Activated B cell treated with CpG ODN at 0.5 μM for 24 hours (primary cell): ENCODE measurements around the gene CCDC110. TPM values are rescaled to one million over a fixed set of nuclear protein-coding genes. Genes with fewer than 3 reads are reported as not detected.

Experiments used
- ATAC-seq: fragments of 200-7000 bp; cut with Tn5 transposase; one replicate; pipeline ENCODE4 v1.10.0; 2021; ENCODE audit warnings: low read depth, mild to moderate bottlenecking, moderate library complexity
- CTCF ChIA-PET: fragments of 350-600 bp; sonication (Branson Sonifier 250); formaldehyde crosslinking; loops from one replicate; lab custom pipeline; 2021; ENCODE audit warnings: antibody characterized with exemption; lab: Charles Lee
- POLR2A ChIA-PET: fragments of 350-600 bp; sonication (Branson Sonifier 250); formaldehyde crosslinking; loops from one replicate; lab custom pipeline; 2021; ENCODE audit warnings: antibody characterized with exemption; lab: Charles Lee
- DNase-seq: peaks from one replicate; pipeline ENCODE4 v3.0.0; 2022
- H3K27ac Mint-ChIP-seq: one replicate; pipeline ENCODE4 v1.8.0; 2020; ENCODE audit warnings: mixed read lengths
- H3K27me3 Mint-ChIP-seq: one replicate; pipeline ENCODE4 v1.8.0; 2021; ENCODE audit warnings: mixed read lengths
- H3K36me3 Mint-ChIP-seq: one replicate; pipeline ENCODE4 v1.8.0; 2021; ENCODE audit warnings: low read depth, mixed read lengths
- H3K4me1 Mint-ChIP-seq: one replicate; pipeline ENCODE4 v1.8.0; 2021; ENCODE audit warnings: mixed read lengths
- H3K4me3 Mint-ChIP-seq: one replicate; pipeline ENCODE4 v1.8.0; 2020; ENCODE audit warnings: mild to moderate bottlenecking, mixed read lengths
- H3K9me3 Mint-ChIP-seq: one replicate; pipeline ENCODE4 v1.8.0; 2020; ENCODE audit warnings: mixed read lengths
- intact Hi-C: fragments of 100-400 bp; cut with micrococcal nuclease; formaldehyde crosslinking; loops from one replicate; pipeline ENCODE4 v1.15.1; 2024
- total RNA-seq: library from RNA; stranded (reverse); gene quantifications from 2 replicates; pipeline ENCODE4 v1.2.3, GENCODE V29; 2022
- TF ChIP-seq, protein P1 (sequence below): fragments of 200-600 bp; IDR thresholded peaks from one replicate; pipeline ENCODE4 v1.8.0; 2022; ENCODE audit warnings: antibody characterized with exemption, mild to moderate bottlenecking

Gene CCDC110
- total RNA-seq, 1 donor from 2014 or later: 0.33 TPM

GRCh38 chr4:185395956-185396723 is 75.4 kb downstream of the CCDC110 start:
- no peaks in the 10 kb centered on the region for H3K27me3 Mint-ChIP-seq
- H3K9me3 Mint-ChIP-seq: no peaks in the 10 kb centered on the region
- ATAC-seq: peak; percentile 89
- TF ChIP-seq, protein P1, sequence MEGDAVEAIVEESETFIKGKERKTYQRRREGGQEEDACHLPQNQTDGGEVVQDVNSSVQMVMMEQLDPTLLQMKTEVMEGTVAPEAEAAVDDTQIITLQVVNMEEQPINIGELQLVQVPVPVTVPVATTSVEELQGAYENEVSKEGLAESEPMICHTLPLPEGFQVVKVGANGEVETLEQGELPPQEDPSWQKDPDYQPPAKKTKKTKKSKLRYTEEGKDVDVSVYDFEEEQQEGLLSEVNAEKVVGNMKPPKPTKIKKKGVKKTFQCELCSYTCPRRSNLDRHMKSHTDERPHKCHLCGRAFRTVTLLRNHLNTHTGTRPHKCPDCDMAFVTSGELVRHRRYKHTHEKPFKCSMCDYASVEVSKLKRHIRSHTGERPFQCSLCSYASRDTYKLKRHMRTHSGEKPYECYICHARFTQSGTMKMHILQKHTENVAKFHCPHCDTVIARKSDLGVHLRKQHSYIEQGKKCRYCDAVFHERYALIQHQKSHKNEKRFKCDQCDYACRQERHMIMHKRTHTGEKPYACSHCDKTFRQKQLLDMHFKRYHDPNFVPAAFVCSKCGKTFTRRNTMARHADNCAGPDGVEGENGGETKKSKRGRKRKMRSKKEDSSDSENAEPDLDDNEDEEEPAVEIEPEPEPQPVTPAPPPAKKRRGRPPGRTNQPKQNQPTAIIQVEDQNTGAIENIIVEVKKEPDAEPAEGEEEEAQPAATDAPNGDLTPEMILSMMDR: no peak
- DNase-seq: peak; percentile 98
- peak overlapping the region; percentile 94 for H3K4me3 Mint-ChIP-seq
- H3K36me3 Mint-ChIP-seq: peaks cover 26% of the 10 kb centered on the region
- ChIA-PET CTCF (no interaction called here), POLR2A (interaction anchor here (0.5 to 4.7 kb wide), 25 partner anchors 7 to 540 kb away, joined by 3 to 46 read pairs (median 5); partner anchors contain the start of genes SLC25A4, SNX25 and UFSP2)
- H3K27ac Mint-ChIP-seq: peak overlapping the region; percentile 94
- peaks cover 63% of the 10 kb centered on the region for H3K4me1 Mint-ChIP-seq
- intact Hi-C loops: loop anchor here (1.0 to 10.0 kb wide), 12 partner anchors 9 to 1737 kb away; partner anchors contain the start of genes CASP3, CCDC110, CENPU and IRF2

DNA sequence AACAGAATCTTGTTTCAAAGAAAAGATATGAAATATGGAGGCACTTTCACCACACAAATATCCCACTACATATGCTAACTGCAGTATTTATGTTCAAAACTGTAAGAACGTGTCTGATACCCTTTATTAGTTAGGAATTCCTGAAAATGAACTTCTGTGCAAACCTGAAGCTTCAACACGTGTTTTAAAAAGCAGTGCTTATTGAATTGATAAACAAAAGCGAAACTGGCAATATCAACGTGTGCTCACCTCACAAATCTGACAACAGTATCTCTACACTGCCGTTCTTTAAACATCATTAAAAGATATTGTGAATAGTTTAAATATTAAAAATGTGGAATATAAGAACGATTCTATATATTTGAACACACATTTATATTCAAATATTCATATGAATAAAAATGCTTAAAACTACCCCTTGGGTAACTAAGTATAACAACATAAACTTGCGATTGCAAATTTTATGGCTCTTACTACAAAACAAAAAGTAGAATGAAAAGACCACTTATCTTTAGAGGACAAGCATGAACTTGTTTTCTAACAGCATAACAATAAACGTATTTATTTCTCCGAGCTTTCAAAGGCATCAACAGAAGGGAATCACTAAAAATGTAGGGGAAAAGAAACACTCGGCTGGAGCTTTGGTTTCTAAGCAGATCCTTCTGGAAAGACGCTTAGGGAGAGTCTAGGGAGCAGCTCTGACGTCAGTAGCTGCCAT is 76.1 kb downstream of the CCDC110 start, which contains the start of gene LRP2BP:
Gene LRP2BP (minus strand): TSS at position 687 of the 718 bp plus-strand sequence. CDS start 17,738 bp downstream, outside the sequence.
- H3K27me3 Mint-ChIP-seq: no peaks in the 10 kb centered on the region
- ATAC-seq (no peak), DNase-seq (no peak)
- ChIA-PET CTCF (interaction anchor here (1.0 to 1.1 kb wide), 2 partner anchors 9 to 203 kb away, joined by 3 to 4 read pairs; no protein-coding TSS in a partner anchor), POLR2A (interaction anchor here (0.6 to 4.7 kb wide), 16 partner anchors 8 to 252 kb away, joined by 3 to 46 read pairs (median 8); partner anchors contain the start of genes SLC25A4, SNX25 and UFSP2)
- H3K36me3 Mint-ChIP-seq: peaks cover 20% of the 10 kb centered on the region
- H3K9me3 Mint-ChIP-seq: no peaks in the 10 kb centered on the region
- H3K4me3 Mint-ChIP-seq: peak within 1 kb of the TSS; percentile 94
- intact Hi-C loops: loop anchor here (1.0 to 10.0 kb wide), 3 partner anchors 186 to 663 kb away; partner anchors contain the start of genes CENPU and SNX25
- H3K4me1 Mint-ChIP-seq: peaks cover 63% of the 10 kb centered on the region
- peak within 1 kb of the TSS; percentile 94 for H3K27ac Mint-ChIP-seq
- TF ChIP-seq, protein P1: no peak

Other genes with a start within 250 kb of the CCDC110 start
- gene LRP2BP, start 75.8 kb downstream of the CCDC110 start, total RNA-seq: 0.54 and 0.75 TPM in 2 replicates
- gene ANKRD37, start 74.9 kb downstream of the CCDC110 start, total RNA-seq: 10.4 and 11.2 TPM in 2 replicates
- gene UFSP2, start 45.8 kb downstream of the CCDC110 start, total RNA-seq: 20.1 and 21.6 TPM in 2 replicates
- 0.20 TPM in 1 of 2 replicates, not detected in the other for gene PDLIM3, start 63.8 kb upstream of the CCDC110 start, total RNA-seq